K562 (cell line): ENCODE results near the gene DNAJC13. TPM values are rescaled to one million over a fixed set of nuclear protein-coding genes. Genes with fewer than 3 reads are reported as not detected.
A peak's percentile ranks its signal among the peaks of the same experiment; 100 is the strongest.

Experiments used
- BMI1 ChIP-seq: fragments of 150-350 bp; IDR thresholded peaks from 2 replicates; pipeline ENCODE4 v1.6.1; 2014; ENCODE audit warnings: low read length
- BRCA1 ChIP-seq, 2 experiments: fragments of 450-650 bp in 1 of 2; sonication (generic) in 1 of 2; formaldehyde crosslinking in 1 of 2; IDR thresholded peaks; 2 replicates each; pipeline versions ENCODE4 v1.5.0 to v1.6.1; 2017 to 2020; ENCODE audit warnings: mild to moderate bottlenecking in 1 of 2, missing genetic modification reagents in 1 of 2
- C11orf30 ChIP-seq: fragments of 450-650 bp; IDR thresholded peaks from 2 replicates; pipeline ENCODE4 v1.6.1; 2016; ENCODE audit warnings: low read depth, mild to moderate bottlenecking
- CCNT2 ChIP-seq: IDR thresholded peaks from 2 replicates; pipeline ENCODE4 v1.6.1; 2011; ENCODE audit warnings: borderline replicate concordance, low read depth, mild to moderate bottlenecking, moderate library complexity, mixed read lengths, low read length; ENCODE audit not compliant: insufficient read length; ENCODE audit errors: extremely low read depth
- FOS ChIP-seq: IDR thresholded peaks from 3 replicates; pipeline ENCODE4 v1.6.1; 2011; ENCODE audit not compliant: insufficient read length; ENCODE audit errors: extremely low read depth
- KDM1A ChIP-seq, 2 experiments: fragments of 450-650 bp; IDR thresholded peaks; 2 replicates each; pipeline ENCODE4 v1.6.1; 2016; ENCODE audit warnings: mild to moderate bottlenecking in 2 of 2
- KDM2B ChIP-seq: fragments of 250-450 bp; sonication (Bioruptor Pico); IDR thresholded peaks from 2 replicates; pipeline ENCODE4 v1.8.0; 2021; ENCODE audit warnings: mild to moderate bottlenecking, moderate library complexity
- MEF2A ChIP-seq: IDR thresholded peaks from 2 replicates; pipeline ENCODE4 v1.6.1; 2011; ENCODE audit warnings: low read depth, mild to moderate bottlenecking, low read length, moderate library complexity; ENCODE audit not compliant: control insufficient read depth
- MTF1 ChIP-seq: fragments of 250-450 bp; sonication (Bioruptor Pico); IDR thresholded peaks from 2 replicates; pipeline ENCODE4 v1.9.0; 2021; ENCODE audit warnings: moderate library complexity, mild to moderate bottlenecking, inconsistent platforms, borderline replicate concordance
- NR2C2 ChIP-seq, 2 experiments: fragments of 200-800 bp in 1 of 2; sonication (Bioruptor generic) in 1 of 2; sonication (generic) in 1 of 2; formaldehyde crosslinking in 1 of 2; IDR thresholded peaks; 2 replicates each; pipeline versions ENCODE4 v1.6.1 to v1.8.0; 2016 to 2022; ENCODE audit warnings: mild to moderate bottlenecking in 1 of 2, missing compliant biosample characterization in 1 of 2, missing genetic modification characterization in 1 of 2, missing genetic modification reagents in 1 of 2
- NR4A1 ChIP-seq, 2 experiments: fragments of 250-450 bp in 1 of 2; fragments of 450-650 bp in 1 of 2; sonication (Bioruptor Pico) in 1 of 2; IDR thresholded peaks; 2 replicates each; pipeline versions ENCODE4 v1.4.0 to v1.6.1; 2016 to 2020; ENCODE audit warnings: mild to moderate bottlenecking in 2 of 2, missing compliant biosample characterization in 1 of 2, missing genetic modification characterization in 1 of 2, moderate library complexity in 1 of 2
- NRF1 ChIP-seq, 2 experiments: fragments of 450-650 bp; IDR thresholded peaks in 1 of 2; conservative IDR thresholded peaks in 1 of 2; 2 replicates each; pipeline ENCODE4 v1.6.1; 2014; ENCODE audit warnings: mild to moderate bottlenecking in 2 of 2
- POU5F1 ChIP-seq: fragments of 150-350 bp; IDR thresholded peaks from 2 replicates; pipeline ENCODE4 v1.6.1; 2014; ENCODE audit warnings: borderline replicate concordance, low read length, low read depth, mild to moderate bottlenecking; ENCODE audit not compliant: partially characterized antibody
- SMAD1 ChIP-seq: fragments of 150-350 bp; IDR thresholded peaks from 2 replicates; pipeline ENCODE4 v1.6.1; 2014; ENCODE audit warnings: low read length, low read depth; ENCODE audit not compliant: partially characterized antibody
- SRF ChIP-seq, 2 experiments: fragments of 250-450, 450-650 bp in 1 of 2; sonication (Bioruptor Pico) in 1 of 2; sonication (generic) in 1 of 2; formaldehyde crosslinking; IDR thresholded peaks; 2 replicates each; pipeline versions ENCODE4 v1.5.0 to v1.5.1; 2020 to 2022; ENCODE audit warnings: mild to moderate bottlenecking in 1 of 2, missing genetic modification reagents in 1 of 2
- SRSF1 ChIP-seq: fragments of 200-400 bp; formaldehyde crosslinking; IDR thresholded peaks from 2 replicates; pipeline ENCODE4 v1.6.1; 2017; ENCODE audit warnings: mild to moderate bottlenecking, low read depth, low read length, moderate library complexity
- SRSF7 ChIP-seq: fragments of 200-400 bp; formaldehyde crosslinking; optimal IDR thresholded peaks from 2 replicates; pipeline ENCODE3; 2017; ENCODE audit warnings: mild to moderate bottlenecking, low read depth, low read length
- TCF7L2 ChIP-seq: fragments of 150-350 bp; IDR thresholded peaks from 2 replicates; pipeline ENCODE4 v1.6.1; 2016; ENCODE audit warnings: low read depth, mild to moderate bottlenecking, low read length, moderate library complexity
- ZNF311 ChIP-seq: fragments of 250-450 bp; sonication (Bioruptor Pico); IDR thresholded peaks from 2 replicates; pipeline ENCODE4 v1.4.0; 2020; ENCODE audit warnings: mild to moderate bottlenecking, moderate library complexity
- ZNF57 ChIP-seq: fragments of 450-650 bp; formaldehyde crosslinking; IDR thresholded peaks from 2 replicates; pipeline ENCODE4 v1.4.0; 2020; ENCODE audit warnings: mild to moderate bottlenecking, moderate library complexity
- ZNF583 ChIP-seq: fragments of 250-450 bp; sonication (Bioruptor Pico); IDR thresholded peaks from 2 replicates; pipeline ENCODE4 v1.4.0; 2020
- ZNF707 ChIP-seq: fragments of 250-450 bp; sonication (Bioruptor Pico); conservative IDR thresholded peaks from 2 replicates; pipeline ENCODE4 v1.8.0; 2022; ENCODE audit warnings: inconsistent platforms, mild to moderate bottlenecking, moderate library complexity
- ZNF76 ChIP-seq: fragments of 250-450 bp; sonication (Bioruptor Pico); IDR thresholded peaks from 2 replicates; pipeline ENCODE4 v1.4.0; 2020; ENCODE audit warnings: mild to moderate bottlenecking, moderate library complexity, borderline replicate concordance
- polyA plus RNA-seq, 8 experiments: library from polyadenylated mRNA; depleted of rRNA in 4 of 8; stranded (reverse) in 5 of 8; unstranded in 3 of 8; fragments of >200 nt; fragmentation: Nextera tagmentation in 2 of 8; fragmentation: Illumina TruSeq in 1 of 8; extraction: Ambion mirVana in 2 of 8; extraction: Trizol in 1 of 8; gene quantifications; 2 replicates each; pipeline versions ENCODE4 v1.2.1 to v1.2.3, GENCODE V29; 2011 to 2014; ENCODE audit warnings: inconsistent platforms in 1 of 8, missing spikeins in 1 of 8
- total RNA-seq, 7 experiments: library from RNA; depleted of rRNA in 6 of 7; stranded (reverse); fragments of >200 nt in 6 of 7; fragmentation: Illumina TruSeq in 2 of 7; extraction: Trizol in 2 of 7; gene quantifications; 2 replicates each; pipeline versions ENCODE4 v1.2.1 to v1.2.3, GENCODE V29; 2011 to 2021; ENCODE audit warnings: low replicate concordance in 1 of 7
- TF ChIP-seq, protein P1 (sequence below): fragments of 450-650 bp; formaldehyde crosslinking; IDR thresholded peaks from 2 replicates; pipeline ENCODE4 v1.4.0; 2020; ENCODE audit warnings: mild to moderate bottlenecking, mixed read lengths
- TF ChIP-seq, protein P2 (sequence below): fragments of 250-450 bp; sonication (Bioruptor Pico); IDR thresholded peaks from 2 replicates; pipeline ENCODE4 v1.4.0; 2020; ENCODE audit warnings: mild to moderate bottlenecking

The DNAJC13 gene
- total and polyA plus RNA-seq, 9 of the 15 experiments (the other 6 are each of a cell fraction or from before 2014, with no cell fraction given) = 2.9 to 17.1 (median 10.2) TPM

DNA sequence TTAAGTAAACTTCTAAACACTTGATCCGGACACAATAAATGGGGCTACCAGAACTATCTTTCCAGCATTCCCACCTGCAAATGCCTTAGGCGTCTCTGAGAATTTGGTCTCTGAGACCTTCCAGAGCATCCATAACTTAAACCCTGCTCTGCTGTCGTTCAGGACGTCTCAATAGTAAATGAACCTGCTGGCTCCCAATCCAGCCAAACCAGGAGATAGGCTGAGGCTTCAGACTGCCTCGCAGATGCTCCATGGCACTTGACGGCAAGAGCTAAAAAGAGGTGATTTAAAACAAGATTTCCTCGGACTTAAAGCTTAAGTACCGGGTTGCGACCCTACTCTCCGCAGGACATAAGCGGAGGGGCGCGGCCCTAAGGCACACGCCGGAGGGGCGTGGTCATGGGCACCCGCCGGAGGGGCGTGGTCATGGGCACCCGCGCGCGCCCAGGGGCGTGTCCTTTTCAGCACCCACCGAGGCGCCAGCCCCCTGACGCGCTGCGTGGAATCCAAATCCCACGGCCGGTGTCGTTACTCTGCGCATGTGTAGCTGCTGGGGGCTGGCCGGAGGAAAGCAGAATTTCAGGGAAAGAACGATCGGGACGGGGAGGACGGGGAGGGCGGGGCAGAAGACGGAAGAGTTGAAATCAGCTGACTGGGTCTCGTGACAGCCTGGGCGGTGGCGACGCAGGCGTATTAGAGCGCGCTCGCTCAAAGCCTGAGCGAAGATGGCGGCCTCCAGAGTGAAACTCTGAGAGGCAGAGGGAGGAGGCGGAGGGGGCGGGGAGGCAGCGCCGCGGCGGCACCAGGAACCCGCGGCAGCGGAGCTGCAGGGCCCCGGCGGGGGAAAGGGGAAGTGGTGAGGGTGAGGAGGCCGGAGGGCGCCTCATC, at the start of gene DNAJC13 (continued):
- TF ChIP-seq, protein P1, sequence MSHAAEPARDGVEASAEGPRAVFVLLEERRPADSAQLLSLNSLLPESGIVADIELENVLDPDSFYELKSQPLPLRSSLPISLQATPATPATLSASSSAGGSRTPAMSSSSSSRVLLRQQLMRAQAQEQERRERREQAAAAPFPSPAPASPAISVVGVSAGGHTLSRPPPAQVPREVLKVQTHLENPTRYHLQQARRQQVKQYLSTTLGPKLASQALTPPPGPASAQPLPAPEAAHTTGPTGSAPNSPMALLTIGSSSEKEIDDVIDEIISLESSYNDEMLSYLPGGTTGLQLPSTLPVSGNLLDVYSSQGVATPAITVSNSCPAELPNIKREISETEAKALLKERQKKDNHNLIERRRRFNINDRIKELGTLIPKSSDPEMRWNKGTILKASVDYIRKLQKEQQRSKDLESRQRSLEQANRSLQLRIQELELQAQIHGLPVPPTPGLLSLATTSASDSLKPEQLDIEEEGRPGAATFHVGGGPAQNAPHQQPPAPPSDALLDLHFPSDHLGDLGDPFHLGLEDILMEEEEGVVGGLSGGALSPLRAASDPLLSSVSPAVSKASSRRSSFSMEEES (CRISPR knock-in tag) = peak; percentile 85
- TF ChIP-seq KDM1A (IDR thresholded peaks at IDR 0.05) = no peak
- no peak for TF ChIP-seq KDM2B (CRISPR knock-in tag)
- no peak for TF ChIP-seq NR4A1 (CRISPR knock-in tag; IDR thresholded peaks at IDR 0.05)
- TF ChIP-seq NR4A1 (tag; IDR thresholded peaks at IDR 0.05) = no peak
- TF ChIP-seq MEF2A = no peak
- no peak for TF ChIP-seq POU5F1
- no peak for TF ChIP-seq MTF1
- peak; percentile 36 for TF ChIP-seq FOS
- no peak for TF ChIP-seq TCF7L2
- TF ChIP-seq BRCA1 (IDR thresholded peaks at IDR 0.05) = no peak
- TF ChIP-seq BRCA1 (CRISPR knock-in tag; IDR thresholded peaks at IDR 0.05) = no peak
- TF ChIP-seq ZNF583 = no peak
- TF ChIP-seq C11orf30 = peak; percentile 91
- no peak for TF ChIP-seq ZNF57 (CRISPR knock-in tag)
- TF ChIP-seq NRF1 (conservative IDR thresholded peaks at IDR 0.05 in 1 of 2, IDR thresholded peaks at IDR 0.05 in 1 of 2) = peak; percentile 90 to 92
- TF ChIP-seq ZNF76 = no peak
- no peak for TF ChIP-seq SRSF7
- no peak for TF ChIP-seq ZNF707 (CRISPR knock-in tag)
- TF ChIP-seq, protein P2, sequence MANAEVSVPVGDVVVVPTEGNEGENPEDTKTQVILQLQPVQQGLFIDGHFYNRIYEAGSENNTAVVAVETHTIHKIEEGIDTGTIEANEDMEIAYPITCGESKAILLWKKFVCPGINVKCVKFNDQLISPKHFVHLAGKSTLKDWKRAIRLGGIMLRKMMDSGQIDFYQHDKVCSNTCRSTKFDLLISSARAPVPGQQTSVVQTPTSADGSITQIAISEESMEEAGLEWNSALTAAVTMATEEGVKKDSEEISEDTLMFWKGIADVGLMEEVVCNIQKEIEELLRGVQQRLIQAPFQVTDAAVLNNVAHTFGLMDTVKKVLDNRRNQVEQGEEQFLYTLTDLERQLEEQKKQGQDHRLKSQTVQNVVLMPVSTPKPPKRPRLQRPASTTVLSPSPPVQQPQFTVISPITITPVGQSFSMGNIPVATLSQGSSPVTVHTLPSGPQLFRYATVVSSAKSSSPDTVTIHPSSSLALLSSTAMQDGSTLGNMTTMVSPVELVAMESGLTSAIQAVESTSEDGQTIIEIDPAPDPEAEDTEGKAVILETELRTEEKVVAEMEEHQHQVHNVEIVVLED = no peak
- no peak for TF ChIP-seq NR2C2 (CRISPR knock-in tag; IDR thresholded peaks at IDR 0.05)
- TF ChIP-seq NR2C2 (tag; IDR thresholded peaks at IDR 0.05) = no peak
- no peak for TF ChIP-seq CCNT2
- TF ChIP-seq BMI1 = no peak
- no peak for TF ChIP-seq SRSF1
- TF ChIP-seq SRF (CRISPR knock-in tag; IDR thresholded peaks at IDR 0.05) = no peak
- no peak for TF ChIP-seq ZNF311 (CRISPR knock-in tag)
- no peak for TF ChIP-seq SMAD1
